Liver (tissue), 3 donors: ENCODE measurements around the gene CALML6.

Source experiments
- EGR1 ChIP-seq, 2 donors: IDR thresholded peaks; 2 replicates each; pipeline ENCODE4 v1.6.1; 2016 to 2018; ENCODE audit warnings: antibody characterized with exemption in 2 of 2, low read depth in 2 of 2
- GABPA ChIP-seq, 2 donors: IDR thresholded peaks in 1 of 2; conservative IDR thresholded peaks in 1 of 2; 2 replicates each; pipeline ENCODE4 v1.6.1; 2016; ENCODE audit warnings: antibody characterized with exemption in 2 of 2, mild to moderate bottlenecking in 1 of 2, moderate library complexity in 1 of 2
- JUND ChIP-seq, 2 donors: IDR thresholded peaks; 2 replicates each; pipeline ENCODE4 v1.6.1; 2016; ENCODE audit warnings: antibody characterized with exemption in 2 of 2
- RAD21 ChIP-seq, 2 donors: IDR thresholded peaks; 2 replicates each; pipeline ENCODE4 v1.6.1; 2016; ENCODE audit warnings: antibody characterized with exemption in 2 of 2, mild to moderate bottlenecking in 2 of 2
- TAF1 ChIP-seq: conservative IDR thresholded peaks from 2 replicates; pipeline ENCODE4 v1.6.1; 2016; ENCODE audit warnings: antibody characterized with exemption, mild to moderate bottlenecking
- YY1 ChIP-seq: IDR thresholded peaks from 2 replicates; pipeline ENCODE4 v1.6.1; 2016; ENCODE audit warnings: antibody characterized with exemption, mild to moderate bottlenecking
- TF ChIP-seq, protein P1 (sequence below): fragments of 150-350 bp; IDR thresholded peaks from 2 replicates; pipeline ENCODE4 v1.5.1; 2017; ENCODE audit warnings: improper control_type of control experiment, low read depth, low read length; ENCODE audit not compliant: missing input control
- TF ChIP-seq, protein P2 (sequence below): IDR thresholded peaks from 2 replicates; pipeline ENCODE4 v1.6.1; 2016; ENCODE audit warnings: antibody characterized with exemption, mild to moderate bottlenecking
- TF ChIP-seq, protein P3 (sequence below): IDR thresholded peaks from 2 replicates; pipeline ENCODE4 v1.6.1; 2016; ENCODE audit warnings: antibody characterized with exemption
- TF ChIP-seq, protein P4 (sequence below): IDR thresholded peaks from 2 replicates; pipeline ENCODE4 v1.6.1; 2016; ENCODE audit warnings: antibody characterized with exemption
- donor health status: healthy.
- donor health status: healthy.

DNA sequence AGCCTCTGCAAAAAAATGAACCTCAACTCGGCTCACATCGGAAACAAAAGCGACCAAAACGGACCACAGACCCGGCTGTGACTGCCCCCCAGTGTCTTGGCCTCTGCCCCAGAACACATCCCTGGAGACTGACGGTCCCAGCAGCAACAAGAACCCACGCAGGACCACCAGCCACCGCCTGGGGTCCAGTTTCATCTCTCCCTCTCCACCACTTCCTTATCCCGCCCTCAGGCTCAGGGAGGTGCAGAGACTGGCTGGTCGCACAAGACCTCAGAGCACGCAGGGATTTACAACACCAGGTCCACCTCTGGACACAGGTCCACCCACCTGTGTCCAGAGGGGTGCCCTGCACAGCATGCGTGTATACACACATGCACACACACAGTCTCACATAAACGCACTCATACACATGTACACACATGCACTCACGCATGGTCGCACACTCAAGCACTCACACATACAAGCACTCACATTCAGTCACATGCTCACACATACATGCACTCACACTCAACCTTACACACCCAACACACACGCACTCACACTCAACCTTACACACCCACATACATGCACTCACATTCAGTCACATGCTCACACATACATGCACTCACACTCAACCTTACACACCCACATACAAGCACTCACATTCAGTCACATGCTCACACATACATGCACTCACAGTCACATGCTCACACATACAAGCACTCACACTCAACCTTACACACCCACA is 22.7 kb downstream of the CALML6 start:
- TF ChIP-seq, protein P1, sequence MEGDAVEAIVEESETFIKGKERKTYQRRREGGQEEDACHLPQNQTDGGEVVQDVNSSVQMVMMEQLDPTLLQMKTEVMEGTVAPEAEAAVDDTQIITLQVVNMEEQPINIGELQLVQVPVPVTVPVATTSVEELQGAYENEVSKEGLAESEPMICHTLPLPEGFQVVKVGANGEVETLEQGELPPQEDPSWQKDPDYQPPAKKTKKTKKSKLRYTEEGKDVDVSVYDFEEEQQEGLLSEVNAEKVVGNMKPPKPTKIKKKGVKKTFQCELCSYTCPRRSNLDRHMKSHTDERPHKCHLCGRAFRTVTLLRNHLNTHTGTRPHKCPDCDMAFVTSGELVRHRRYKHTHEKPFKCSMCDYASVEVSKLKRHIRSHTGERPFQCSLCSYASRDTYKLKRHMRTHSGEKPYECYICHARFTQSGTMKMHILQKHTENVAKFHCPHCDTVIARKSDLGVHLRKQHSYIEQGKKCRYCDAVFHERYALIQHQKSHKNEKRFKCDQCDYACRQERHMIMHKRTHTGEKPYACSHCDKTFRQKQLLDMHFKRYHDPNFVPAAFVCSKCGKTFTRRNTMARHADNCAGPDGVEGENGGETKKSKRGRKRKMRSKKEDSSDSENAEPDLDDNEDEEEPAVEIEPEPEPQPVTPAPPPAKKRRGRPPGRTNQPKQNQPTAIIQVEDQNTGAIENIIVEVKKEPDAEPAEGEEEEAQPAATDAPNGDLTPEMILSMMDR = no peak
- TF ChIP-seq, protein P2, sequence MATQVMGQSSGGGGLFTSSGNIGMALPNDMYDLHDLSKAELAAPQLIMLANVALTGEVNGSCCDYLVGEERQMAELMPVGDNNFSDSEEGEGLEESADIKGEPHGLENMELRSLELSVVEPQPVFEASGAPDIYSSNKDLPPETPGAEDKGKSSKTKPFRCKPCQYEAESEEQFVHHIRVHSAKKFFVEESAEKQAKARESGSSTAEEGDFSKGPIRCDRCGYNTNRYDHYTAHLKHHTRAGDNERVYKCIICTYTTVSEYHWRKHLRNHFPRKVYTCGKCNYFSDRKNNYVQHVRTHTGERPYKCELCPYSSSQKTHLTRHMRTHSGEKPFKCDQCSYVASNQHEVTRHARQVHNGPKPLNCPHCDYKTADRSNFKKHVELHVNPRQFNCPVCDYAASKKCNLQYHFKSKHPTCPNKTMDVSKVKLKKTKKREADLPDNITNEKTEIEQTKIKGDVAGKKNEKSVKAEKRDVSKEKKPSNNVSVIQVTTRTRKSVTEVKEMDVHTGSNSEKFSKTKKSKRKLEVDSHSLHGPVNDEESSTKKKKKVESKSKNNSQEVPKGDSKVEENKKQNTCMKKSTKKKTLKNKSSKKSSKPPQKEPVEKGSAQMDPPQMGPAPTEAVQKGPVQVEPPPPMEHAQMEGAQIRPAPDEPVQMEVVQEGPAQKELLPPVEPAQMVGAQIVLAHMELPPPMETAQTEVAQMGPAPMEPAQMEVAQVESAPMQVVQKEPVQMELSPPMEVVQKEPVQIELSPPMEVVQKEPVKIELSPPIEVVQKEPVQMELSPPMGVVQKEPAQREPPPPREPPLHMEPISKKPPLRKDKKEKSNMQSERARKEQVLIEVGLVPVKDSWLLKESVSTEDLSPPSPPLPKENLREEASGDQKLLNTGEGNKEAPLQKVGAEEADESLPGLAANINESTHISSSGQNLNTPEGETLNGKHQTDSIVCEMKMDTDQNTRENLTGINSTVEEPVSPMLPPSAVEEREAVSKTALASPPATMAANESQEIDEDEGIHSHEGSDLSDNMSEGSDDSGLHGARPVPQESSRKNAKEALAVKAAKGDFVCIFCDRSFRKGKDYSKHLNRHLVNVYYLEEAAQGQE = no peak
- TF ChIP-seq GABPA (IDR thresholded peaks at IDR 0.05 in 1 of 2, conservative IDR thresholded peaks at IDR 0.05 in 1 of 2) (no peak), RAD21 (IDR thresholded peaks at IDR 0.05) (no peak), JUND (IDR thresholded peaks at IDR 0.05) (no peak), TAF1 (no peak), EGR1 (IDR thresholded peaks at IDR 0.05; ENCODE audit: low read depth in 2 of 2) (no peak), YY1 (no peak)
- TF ChIP-seq, protein P3, sequence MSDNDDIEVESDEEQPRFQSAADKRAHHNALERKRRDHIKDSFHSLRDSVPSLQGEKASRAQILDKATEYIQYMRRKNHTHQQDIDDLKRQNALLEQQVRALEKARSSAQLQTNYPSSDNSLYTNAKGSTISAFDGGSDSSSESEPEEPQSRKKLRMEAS = no peak
- TF ChIP-seq, protein P4, sequence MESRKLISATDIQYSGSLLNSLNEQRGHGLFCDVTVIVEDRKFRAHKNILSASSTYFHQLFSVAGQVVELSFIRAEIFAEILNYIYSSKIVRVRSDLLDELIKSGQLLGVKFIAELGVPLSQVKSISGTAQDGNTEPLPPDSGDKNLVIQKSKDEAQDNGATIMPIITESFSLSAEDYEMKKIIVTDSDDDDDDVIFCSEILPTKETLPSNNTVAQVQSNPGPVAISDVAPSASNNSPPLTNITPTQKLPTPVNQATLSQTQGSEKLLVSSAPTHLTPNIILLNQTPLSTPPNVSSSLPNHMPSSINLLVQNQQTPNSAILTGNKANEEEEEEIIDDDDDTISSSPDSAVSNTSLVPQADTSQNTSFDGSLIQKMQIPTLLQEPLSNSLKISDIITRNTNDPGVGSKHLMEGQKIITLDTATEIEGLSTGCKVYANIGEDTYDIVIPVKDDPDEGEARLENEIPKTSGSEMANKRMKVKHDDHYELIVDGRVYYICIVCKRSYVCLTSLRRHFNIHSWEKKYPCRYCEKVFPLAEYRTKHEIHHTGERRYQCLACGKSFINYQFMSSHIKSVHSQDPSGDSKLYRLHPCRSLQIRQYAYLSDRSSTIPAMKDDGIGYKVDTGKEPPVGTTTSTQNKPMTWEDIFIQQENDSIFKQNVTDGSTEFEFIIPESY = no peak
